ENCODE results near the gene ANKIB1. TPM values are rescaled to one million over a fixed set of nuclear protein-coding genes. Genes with fewer than 3 reads are reported as not detected.
"Not testable (repeated sequence)": the region's sequence is repeated elsewhere in the genome, so short reads cannot be mapped to it uniquely, and the experiment has no call there.

Gene ANKIB1
- total RNA-seq, 2 donors from 2014 or later: 38.9 to 41.5 TPM

GRCh38 chr7:92433019-92433418 lies 187.2 kb downstream of the ANKIB1 start:
- TF ChIP-seq, protein P1, sequence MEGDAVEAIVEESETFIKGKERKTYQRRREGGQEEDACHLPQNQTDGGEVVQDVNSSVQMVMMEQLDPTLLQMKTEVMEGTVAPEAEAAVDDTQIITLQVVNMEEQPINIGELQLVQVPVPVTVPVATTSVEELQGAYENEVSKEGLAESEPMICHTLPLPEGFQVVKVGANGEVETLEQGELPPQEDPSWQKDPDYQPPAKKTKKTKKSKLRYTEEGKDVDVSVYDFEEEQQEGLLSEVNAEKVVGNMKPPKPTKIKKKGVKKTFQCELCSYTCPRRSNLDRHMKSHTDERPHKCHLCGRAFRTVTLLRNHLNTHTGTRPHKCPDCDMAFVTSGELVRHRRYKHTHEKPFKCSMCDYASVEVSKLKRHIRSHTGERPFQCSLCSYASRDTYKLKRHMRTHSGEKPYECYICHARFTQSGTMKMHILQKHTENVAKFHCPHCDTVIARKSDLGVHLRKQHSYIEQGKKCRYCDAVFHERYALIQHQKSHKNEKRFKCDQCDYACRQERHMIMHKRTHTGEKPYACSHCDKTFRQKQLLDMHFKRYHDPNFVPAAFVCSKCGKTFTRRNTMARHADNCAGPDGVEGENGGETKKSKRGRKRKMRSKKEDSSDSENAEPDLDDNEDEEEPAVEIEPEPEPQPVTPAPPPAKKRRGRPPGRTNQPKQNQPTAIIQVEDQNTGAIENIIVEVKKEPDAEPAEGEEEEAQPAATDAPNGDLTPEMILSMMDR (IDR thresholded peaks at IDR 0.05): no peak

GRCh38 chr7:92435542-92435941 lies 189.8 kb downstream of the ANKIB1 start:
- no peaks in the 10 kb centered on the region for H3K4me1 ChIP-seq
- no peak overlapping the region for H3K4me3 ChIP-seq
- intact Hi-C loops (cut with DNase I): no loop called here
- no peaks in the 10 kb centered on the region for H3K36me3 ChIP-seq
- DNase-seq: no peak
- no peak overlapping the region for H3K27ac ChIP-seq
- H3K9ac ChIP-seq (ENCODE audit: low read depth in 2 of 2, low read length in 2 of 2): no peak overlapping the region
- TF ChIP-seq, protein P1 (IDR thresholded peaks at IDR 0.05): no peak
- H3K9me3 ChIP-seq: no peaks in the 10 kb centered on the region
- H3K27me3 ChIP-seq: no peaks in the 10 kb centered on the region

More at GRCh38 chr7:92433019-92433418, 187.2 kb downstream of the ANKIB1 start:
- no peaks in the 10 kb centered on the region for H3K9me3 ChIP-seq
- H3K4me3 ChIP-seq: no peak overlapping the region
- H3K36me3 ChIP-seq: no peaks in the 10 kb centered on the region
- H3K27ac ChIP-seq: no peak overlapping the region
- no peaks in the 10 kb centered on the region for H3K4me1 ChIP-seq
- DNase-seq: no peak
- intact Hi-C loops (cut with DNase I): no loop called here
- H3K9ac ChIP-seq (ENCODE audit: low read depth in 2 of 2, low read length in 2 of 2): no peak overlapping the region
- no peaks in the 10 kb centered on the region for H3K27me3 ChIP-seq

GRCh38 chr7:92436612-92437445 lies 191.1 kb downstream of the ANKIB1 start:
- intact Hi-C loops (cut with DNase I): no loop called here
- H3K4me1 ChIP-seq: no peaks in the 10 kb centered on the region
- no peaks in the 10 kb centered on the region for H3K9me3 ChIP-seq
- TF ChIP-seq, protein P1 (IDR thresholded peaks at IDR 0.05): no peak
- H3K36me3 ChIP-seq: no peaks in the 10 kb centered on the region
- no peak overlapping the region for H3K4me3 ChIP-seq
- H3K27me3 ChIP-seq: no peaks in the 10 kb centered on the region
- no peak overlapping the region for H3K27ac ChIP-seq
- no peak overlapping the region for H3K9ac ChIP-seq (ENCODE audit: low read depth in 2 of 2, low read length in 2 of 2)
- no peak for DNase-seq

- intact Hi-C loops (cut with DNase I): no loop called here
Measured at GRCh38 chr7:92437956-92438491, 192.2 kb downstream of the ANKIB1 start.

DNA sequence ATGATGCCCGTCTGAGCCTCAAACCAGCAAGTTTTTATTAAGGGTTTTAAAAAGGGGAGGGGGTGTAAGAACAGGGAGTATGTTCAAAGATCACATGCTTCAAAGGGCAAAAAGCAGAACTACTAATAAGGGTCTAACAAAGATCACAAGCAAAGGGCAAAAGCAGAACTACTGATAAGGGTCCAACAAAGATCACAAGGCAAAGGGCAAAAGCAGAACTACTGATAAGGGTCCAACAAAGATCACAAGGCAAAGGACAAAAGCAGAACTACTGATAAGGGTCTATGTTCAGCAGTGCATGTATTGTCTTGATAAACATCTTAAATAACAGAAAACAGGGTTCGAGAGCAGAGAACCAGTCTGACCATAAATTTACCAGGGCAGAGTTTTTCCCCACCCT lies 196.9 kb downstream of the ANKIB1 start:
- intact Hi-C loops (cut with DNase I): loop anchor here (10.0 kb wide), 1 partner anchor 198 kb away; the partner anchor contains the start of genes ANKIB1 and KRIT1
- H3K4me1 ChIP-seq; H3K9me3 ChIP-seq; DNase-seq; H3K27me3 ChIP-seq; H3K4me3 ChIP-seq; H3K36me3 ChIP-seq; H3K9ac ChIP-seq (ENCODE audit: low read depth in 2 of 2, low read length in 2 of 2); H3K27ac ChIP-seq: not testable (repeated sequence)

More at GRCh38 chr7:92437956-92438491, 192.2 kb downstream of the ANKIB1 start:
- no peaks in the 10 kb centered on the region for H3K4me1 ChIP-seq
- H3K9me3 ChIP-seq: no peaks in the 10 kb centered on the region
- no peak overlapping the region for H3K4me3 ChIP-seq
- no peaks in the 10 kb centered on the region for H3K36me3 ChIP-seq
- TF ChIP-seq, protein P1 (IDR thresholded peaks at IDR 0.05): no peak
- no peak for DNase-seq
- H3K9ac ChIP-seq (ENCODE audit: low read depth in 2 of 2, low read length in 2 of 2): no peak overlapping the region
- no peak overlapping the region for H3K27ac ChIP-seq
- no peaks in the 10 kb centered on the region for H3K27me3 ChIP-seq

Data from colonic mucosa (tissue), 4 donors.